HepG2 (cell line): ENCODE measurements around the gene PSMB10. TPM values are rescaled to one million over a fixed set of nuclear protein-coding genes. Genes with fewer than 3 reads are reported as not detected.
A peak's percentile ranks its signal among the peaks of the same experiment; 100 is the strongest.

Experiments used
- ATAC-seq: fragments of 200-7000 bp; cut with Tn5 transposase; 3 replicates; pipeline ENCODE4 v1.9.1; 2020; ENCODE audit warnings: mild to moderate bottlenecking, moderate library complexity
- BruUV-seq: library from RNA; stranded (reverse); fragments of 400-500 nt; replicated peaks from 2 replicates; lab custom pipeline; 2021; lab: Mats Ljungman, UMichigan
- CTCF ChIA-PET: fragments of 300-600 bp; formaldehyde crosslinking; extraction: SDS; loops from one replicate; lab custom pipeline; 2021; ENCODE audit warnings: low total read pairs, inconsistent platforms, low intra/inter-chr PET ratio; lab: Yijun Ruan, JAX
- POLR2A ChIA-PET: fragments of 350-600 bp; sonication (Branson Sonifier 250); formaldehyde crosslinking; loops from one replicate; lab custom pipeline; 2020; ENCODE audit warnings: antibody characterized with exemption, inconsistent platforms; lab: Yijun Ruan, JAX
- DNase-seq: peaks from one replicate; pipeline ENCODE4 v3.0.0-alpha.2; 2015; ENCODE audit warnings: low spot score
- FAIRE-seq: peaks from 3 replicates; lab custom pipeline; 2011; peaks lifted over from hg19 to GRCh38; lab: Jason Lieb, UNC
- H2AFZ ChIP-seq: one replicate; pipeline ENCODE4 v1.6.1; 2011; ENCODE audit warnings: low read length, inconsistent platforms
- H3K27ac ChIP-seq: fragments of 300-600 bp; 3 replicates; pipeline ENCODE4 v1.8.0; 2011; ENCODE audit warnings: mixed run types, mild to moderate bottlenecking, mixed read lengths, low read length, inconsistent platforms; ENCODE audit not compliant: insufficient read depth; ENCODE audit errors: extremely low read length
- H3K27me3 ChIP-seq, 2 experiments: fragments of 200-600 bp in 1 of 2; 2 replicates in 1 of 2; 3 replicates in 1 of 2; pipeline versions ENCODE4 v1.6.0 to v1.8.0; 2011; ENCODE audit warnings: low read length in 2 of 2, mild to moderate bottlenecking in 2 of 2, moderate library complexity in 2 of 2, inconsistent platforms in 1 of 2; ENCODE audit not compliant: insufficient read depth in 2 of 2, control insufficient read depth in 1 of 2
- H3K36me3 ChIP-seq, 2 experiments: fragments of 200-600 bp in 1 of 2; replicated peaks in 1 of 2; 2 replicates in 1 of 2; 3 replicates in 1 of 2; pipeline versions ENCODE4 v1.5.1 to v1.8.0; 2011; ENCODE audit warnings: low read length in 2 of 2, inconsistent platforms in 1 of 2; ENCODE audit not compliant: insufficient read depth in 2 of 2, control insufficient read depth in 1 of 2
- H3K4me1 ChIP-seq: 2 replicates; pipeline ENCODE4 v1.5.1; 2012; ENCODE audit warnings: low read length, inconsistent platforms; ENCODE audit not compliant: insufficient read depth
- H3K4me2 ChIP-seq: 2 replicates; pipeline ENCODE4 v1.6.0; 2011; ENCODE audit warnings: low read depth, low read length, inconsistent platforms
- H3K4me3 ChIP-seq, 3 experiments: fragments of 200-600 bp in 1 of 3; sonication (generic), shearing (Covaris generic) in 1 of 3; replicated peaks in 1 of 3; 2 replicates each; pipeline ENCODE4 v1.5.1; 2011 to 2016; ENCODE audit warnings: low read length in 3 of 3, inconsistent platforms in 2 of 3, low read depth in 2 of 3, mild to moderate bottlenecking in 2 of 3, control low read depth in 1 of 3, mixed read lengths in 1 of 3; ENCODE audit not compliant: insufficient read depth in 1 of 3
- H3K79me2 ChIP-seq: one replicate; pipeline ENCODE4 v1.6.1; 2011; ENCODE audit warnings: low read length, inconsistent platforms; ENCODE audit not compliant: insufficient read depth
- H3K9ac ChIP-seq: 2 replicates; pipeline ENCODE4 v1.6.0; 2011; ENCODE audit warnings: mild to moderate bottlenecking, low read depth, low read length, inconsistent platforms; ENCODE audit not compliant: insufficient read depth
- H3K9me3 ChIP-seq: 2 replicates; pipeline ENCODE4 v1.5.1; 2012; ENCODE audit warnings: mild to moderate bottlenecking, low read length
- H4K20me1 ChIP-seq: 2 replicates; pipeline ENCODE4 v1.6.0; 2011; ENCODE audit warnings: inconsistent platforms, mild to moderate bottlenecking, low read length, moderate library complexity; ENCODE audit not compliant: insufficient read depth
- AGO2 ChIP-seq: fragments of 200-400 bp; formaldehyde crosslinking; optimal IDR thresholded peaks from 2 replicates; pipeline ENCODE3; 2017; ENCODE audit warnings: mild to moderate bottlenecking, low read depth, low read length, moderate library complexity
- ATM ChIP-seq: fragments of 450-650 bp; IDR thresholded peaks from 2 replicates; pipeline ENCODE4 v1.7.1; 2017; ENCODE audit warnings: mild to moderate bottlenecking, borderline replicate concordance
- HOXA7 ChIP-seq: sonication (generic); formaldehyde crosslinking; IDR thresholded peaks from 2 replicates; pipeline ENCODE4 v1.8.1; 2022; ENCODE audit warnings: mild to moderate bottlenecking, missing genetic modification reagents, moderate library complexity
- ISX ChIP-seq: sonication (generic); formaldehyde crosslinking; conservative IDR thresholded peaks from 2 replicates; pipeline ENCODE4 v1.5.0; 2020; ENCODE audit warnings: missing genetic modification reagents
- MXI1 ChIP-seq: IDR thresholded peaks from 3 replicates; pipeline ENCODE4 v1.6.1; 2012; ENCODE audit warnings: low read depth, low read length, inconsistent platforms, borderline replicate concordance
- POLR2AphosphoS2 ChIP-seq: IDR thresholded peaks from 2 replicates; pipeline ENCODE4 v1.6.1; 2011; ENCODE audit warnings: low read depth, low read length, improper control_type of control experiment
- POLR2AphosphoS5 ChIP-seq: IDR thresholded peaks from 2 replicates; pipeline ENCODE4 v1.6.1; 2012; ENCODE audit warnings: low read depth, low read length
- SIN3A ChIP-seq: IDR thresholded peaks from 2 replicates; pipeline ENCODE4 v1.6.1; 2011; ENCODE audit warnings: low read depth, mild to moderate bottlenecking, control low read depth, low read length, borderline replicate concordance
- SUZ12 ChIP-seq: fragments of 150-350 bp; IDR thresholded peaks from 2 replicates; pipeline ENCODE4 v1.6.1; 2014; ENCODE audit warnings: low read depth, low read length
- TBL1XR1 ChIP-seq: fragments of 150-350 bp; IDR thresholded peaks from 2 replicates; pipeline ENCODE4 v1.6.1; 2014; ENCODE audit warnings: borderline replicate concordance, low read length; ENCODE audit not compliant: partially characterized antibody
- ZC3H13 ChIP-seq: sonication (generic); formaldehyde crosslinking; IDR thresholded peaks from 2 replicates; pipeline ENCODE4 v1.8.1; 2023; ENCODE audit warnings: mild to moderate bottlenecking, missing genetic modification reagents, moderate library complexity
- ZMYM4 ChIP-seq: sonication (generic); formaldehyde crosslinking; IDR thresholded peaks from 2 replicates; pipeline ENCODE4 v1.8.1; 2023; ENCODE audit warnings: mild to moderate bottlenecking, missing genetic modification reagents
- ZNF331 ChIP-seq: sonication (generic); formaldehyde crosslinking; IDR thresholded peaks from 2 replicates; pipeline ENCODE4 v1.4.0; 2020; ENCODE audit warnings: missing genetic modification reagents
- ZNF605 ChIP-seq: sonication (generic); formaldehyde crosslinking; IDR thresholded peaks from 2 replicates; pipeline ENCODE4 v1.8.0; 2022; ENCODE audit warnings: mild to moderate bottlenecking, missing genetic modification reagents
- WGBS: methylation state at CpG from one replicate; pipeline ENCODE4 v1.1.6; 2017; ENCODE audit warnings: low lambda C conversion rate; 5-methylcytosine and 5-hydroxymethylcytosine counted together
- in situ Hi-C: cut with HindIII; loops from 2 replicates; pipeline ENCODE4 v1.10.0; 2017; ENCODE audit warnings: low pct_unique_long_range_greater_than_20kb; ENCODE audit not compliant: extremely low pct_ligation_motif_present
- intact Hi-C: fragments of 100-400 bp; cut with micrococcal nuclease; formaldehyde crosslinking; loops from one replicate; pipeline ENCODE4 v1.10.0; 2022; ENCODE audit not compliant: unreplicated experiment
- polyA plus RNA-seq, 8 experiments: library from polyadenylated mRNA; depleted of rRNA in 3 of 8; stranded (reverse) in 7 of 8; unstranded in 1 of 8; fragments of >200 nt; fragmentation: Illumina TruSeq in 4 of 8; extraction: Trizol in 4 of 8; gene quantifications; 2 replicates each; pipeline versions ENCODE4 v1.2.1 to v1.2.3, GENCODE V29; 2011 to 2016; ENCODE audit warnings: low read depth in 4 of 8, missing spikeins in 1 of 8, mixed read lengths in 1 of 8; ENCODE audit not compliant: insufficient read depth in 1 of 8
- total RNA-seq, 5 experiments: library from RNA; depleted of rRNA; stranded (reverse); fragments of >200 nt; fragmentation: Illumina TruSeq; extraction: Trizol; gene quantifications; 2 replicates each; pipeline ENCODE4 v1.2.3, GENCODE V29; 2016; ENCODE audit warnings: low read depth in 1 of 5
- TF ChIP-seq, protein P1 (sequence below), 2 experiments: fragments of 450-650 bp in 1 of 2; sonication (generic) in 1 of 2; formaldehyde crosslinking; IDR thresholded peaks; 2 replicates each; pipeline versions ENCODE4 v1.5.0 to v1.8.0; 2020 to 2022; ENCODE audit warnings: mild to moderate bottlenecking in 1 of 2, missing genetic modification reagents in 1 of 2

Gene PSMB10
- total and polyA plus RNA-seq, 2 of the 13 experiments (the other 11 are each of a cell fraction or from before 2014, with no cell fraction given): 12.7 to 65.9 TPM

DNA sequence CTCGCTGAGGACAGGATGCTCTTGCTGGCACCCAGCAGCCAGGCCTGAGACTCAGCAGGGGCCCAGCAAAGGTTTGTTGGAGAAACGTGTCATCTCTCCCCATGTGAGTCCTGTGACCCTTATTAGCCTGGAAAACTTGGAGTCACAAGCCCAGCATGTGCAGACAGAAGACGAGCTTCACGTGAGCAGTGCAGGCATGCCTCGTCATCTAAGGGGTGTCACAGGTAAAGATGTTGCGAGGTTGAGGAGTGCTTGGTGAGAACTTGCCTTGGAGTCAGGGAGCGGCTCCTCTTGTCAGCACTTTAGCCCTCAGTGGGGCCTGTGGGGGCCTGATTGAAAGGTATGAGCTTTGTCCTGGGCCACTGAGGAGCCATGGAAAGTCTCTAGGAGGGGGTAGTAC is 2.8 kb downstream of the PSMB10 start:
- FAIRE-seq: no peak

More for the DNA sequence above, 2.8 kb downstream of the PSMB10 start:
- peaks cover 24% of the 10 kb centered on the region for H3K79me2 ChIP-seq
- no peak overlapping the region for H3K4me3 ChIP-seq
- TF ChIP-seq POLR2AphosphoS5: 0 out of 2 replicates have a peak, but pooled peaks have one; percentile 22
- no peak for TF ChIP-seq MXI1
- TF ChIP-seq POLR2AphosphoS2: no peak; the same call in 1 of the 2 replicates
- TF ChIP-seq, protein P1, sequence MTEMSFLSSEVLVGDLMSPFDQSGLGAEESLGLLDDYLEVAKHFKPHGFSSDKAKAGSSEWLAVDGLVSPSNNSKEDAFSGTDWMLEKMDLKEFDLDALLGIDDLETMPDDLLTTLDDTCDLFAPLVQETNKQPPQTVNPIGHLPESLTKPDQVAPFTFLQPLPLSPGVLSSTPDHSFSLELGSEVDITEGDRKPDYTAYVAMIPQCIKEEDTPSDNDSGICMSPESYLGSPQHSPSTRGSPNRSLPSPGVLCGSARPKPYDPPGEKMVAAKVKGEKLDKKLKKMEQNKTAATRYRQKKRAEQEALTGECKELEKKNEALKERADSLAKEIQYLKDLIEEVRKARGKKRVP (CRISPR knock-in tag; IDR thresholded peaks at IDR 0.05): no peak
- no peak for TF ChIP-seq ZMYM4
- peak; percentile 27; the same call in 1 of the 2 replicates for TF ChIP-seq ZNF605 (CRISPR knock-in tag)
- TF ChIP-seq SUZ12: no peak
- 0 out of 2 replicates have a peak, but pooled peaks have one; percentile 7 for TF ChIP-seq ZC3H13 (CRISPR knock-in tag)
- TF ChIP-seq ATM: no peak
- no peak for TF ChIP-seq TBL1XR1
- no peak for TF ChIP-seq HOXA7 (CRISPR knock-in tag)
- TF ChIP-seq ISX: no peak
- 0 out of 2 replicates have a peak, but pooled peaks have one; percentile 7 for TF ChIP-seq SIN3A
- peak; percentile 36 for TF ChIP-seq AGO2
- TF ChIP-seq ZNF331 (CRISPR knock-in tag): no peak
- TF ChIP-seq, all 625 proteins: peak for 5
- no peak overlapping the region for H3K4me2 ChIP-seq
- ATAC-seq (no peak), DNase-seq (no peak)
- in situ Hi-C loops: loop anchor here (10.0 kb wide), 1 partner anchor 269 kb away; the partner anchor contains the start of genes ACD, C16orf86, ENKD1 and PARD6A
- intact Hi-C loops: no loop called here
- H4K20me1 ChIP-seq: no peaks in the 10 kb centered on the region; the same call in 1 of the 2 replicates
- ChIA-PET CTCF (no interaction called here), POLR2A (interaction anchor here (0.6 to 4.6 kb wide), 6 partner anchors 10 to 108 kb away, joined by 3 to 40 read pairs (median 18); partner anchors contain the start of genes LCAT and PSKH1)
- H3K9me3 ChIP-seq: no peaks in the 10 kb centered on the region
- H3K27ac ChIP-seq: peak overlapping the region; percentile 2
- WGBS: 94% methylated on average over 7 of the region's 7 CpGs
- BruUV-seq: no TSS peak
- 0 out of 2 replicates have a peak overlapping the region, but pooled peaks have one; percentile 67 for H3K9ac ChIP-seq
- H2AFZ ChIP-seq: no peak overlapping the region
- H3K4me1 ChIP-seq: peaks cover 30% of the 10 kb centered on the region
- no peaks in the 10 kb centered on the region; a peak in 1 of 5 replicates for H3K27me3 ChIP-seq
- H3K36me3 ChIP-seq: peaks cover 10 to 13% of the 10 kb centered on the region in 2 experiments; a peak in 3 of 5 replicates
